Mucosa of stomach (tissue), 1 donor: Measurements from ENCODE around the gene PEX7.
A peak's percentile ranks its signal among the peaks of the same experiment; 100 is the strongest.
"Not testable (repeated sequence)": the region's sequence is repeated elsewhere in the genome, so short reads cannot be mapped to it uniquely, and the experiment has no call there.

Experiments used
- H3K27me3 ChIP-seq: one replicate; pipeline ENCODE4 v1.7.0; 2013; ENCODE audit warnings: mild to moderate bottlenecking, low read length; ENCODE audit not compliant: control insufficient read depth, insufficient read depth
- H3K36me3 ChIP-seq: one replicate; pipeline ENCODE4 v1.7.0; 2013; ENCODE audit warnings: low read length; ENCODE audit not compliant: control insufficient read depth, insufficient read depth
- H3K4me1 ChIP-seq: one replicate; pipeline ENCODE4 v1.7.0; 2013; ENCODE audit warnings: mild to moderate bottlenecking, low read length; ENCODE audit not compliant: control insufficient read depth, insufficient read depth
- H3K4me3 ChIP-seq: one replicate; pipeline ENCODE4 v1.7.0; 2013; ENCODE audit warnings: low read length
- H3K9ac ChIP-seq: one replicate; pipeline ENCODE4 v1.7.0; 2013; ENCODE audit warnings: mild to moderate bottlenecking, low read length, moderate library complexity
- H3K9me3 ChIP-seq: one replicate; pipeline ENCODE4 v1.7.0; 2013; ENCODE audit warnings: mild to moderate bottlenecking, low read length, moderate library complexity; ENCODE audit not compliant: control insufficient read depth
- donor health status: Pancreatic carcinoma.

Gene PEX7

GRCh38 chr6:136783495-136784270, 38.7 kb upstream of the PEX7 start:
- Histone ChIP-seq H3K36me3 (no peaks in the 10 kb centered on the region), H3K27me3 (no peaks in the 10 kb centered on the region), H3K4me1 (peaks cover 60% of the 10 kb centered on the region), H3K4me3 (no peak overlapping the region), H3K9ac (no peak overlapping the region), H3K9me3 (no peaks in the 10 kb centered on the region)

GRCh38 chr6:136784271-136784664, 38.1 kb upstream of the PEX7 start:
- Histone ChIP-seq H3K4me1 (peaks cover 61% of the 10 kb centered on the region), H3K9ac (no peak overlapping the region), H3K27me3 (no peaks in the 10 kb centered on the region), H3K9me3 (no peaks in the 10 kb centered on the region), H3K4me3 (no peak overlapping the region), H3K36me3 (no peaks in the 10 kb centered on the region)

- no peak overlapping the region for H3K9ac ChIP-seq
- H3K27me3 ChIP-seq, result no peaks in the 10 kb centered on the region
- H3K36me3 ChIP-seq, result no peaks in the 10 kb centered on the region
- no peaks in the 10 kb centered on the region for H3K9me3 ChIP-seq
- peaks cover 54% of the 10 kb centered on the region for H3K4me1 ChIP-seq
- H3K4me3 ChIP-seq, result no peak overlapping the region
These were observed 37.3 kb upstream of the PEX7 start for GRCh38 chr6:136784910-136785746.

GRCh38 chr6:136786658-136787057, 35.7 kb upstream of the PEX7 start:
- Histone ChIP-seq H3K4me3 (no peak overlapping the region), H3K36me3 (no peaks in the 10 kb centered on the region), H3K9ac (no peak overlapping the region), H3K27me3 (no peaks in the 10 kb centered on the region), H3K9me3 (no peaks in the 10 kb centered on the region), H3K4me1 (peaks cover 54% of the 10 kb centered on the region)

- Histone ChIP-seq H3K27me3 (no peaks in the 10 kb centered on the region), H3K9ac (no peak overlapping the region), H3K4me1 (peaks cover 46% of the 10 kb centered on the region), H3K4me3 (no peak overlapping the region), H3K9me3 (no peaks in the 10 kb centered on the region), H3K36me3 (no peaks in the 10 kb centered on the region)
These were observed 34.7 kb upstream of the PEX7 start for GRCh38 chr6:136787726-136788068.

GRCh38 chr6:136788069-136788902, 34.1 kb upstream of the PEX7 start:
- no peaks in the 10 kb centered on the region for H3K36me3 ChIP-seq
- H3K4me1 ChIP-seq, result peaks cover 42% of the 10 kb centered on the region
- no peak overlapping the region for H3K9ac ChIP-seq
- H3K4me3 ChIP-seq, result no peak overlapping the region
- H3K9me3 ChIP-seq, result no peaks in the 10 kb centered on the region
- H3K27me3 ChIP-seq, result no peaks in the 10 kb centered on the region

GRCh38 chr6:136789440-136789839, 33.0 kb upstream of the PEX7 start:
- H3K9me3 ChIP-seq, H3K9ac ChIP-seq, H3K4me3 ChIP-seq, H3K36me3 ChIP-seq, H3K27me3 ChIP-seq: not testable (repeated sequence)
- H3K4me1 ChIP-seq, result peaks cover 36% of the 10 kb centered on the region

GRCh38 chr6:136790411-136791295, 31.7 kb upstream of the PEX7 start:
- peak overlapping the region; percentile 77 for H3K9ac ChIP-seq
- H3K4me3 ChIP-seq, result peak overlapping the region; percentile 38
- H3K36me3 ChIP-seq, result no peaks in the 10 kb centered on the region
- H3K27me3 ChIP-seq, result no peaks in the 10 kb centered on the region
- no peaks in the 10 kb centered on the region for H3K9me3 ChIP-seq
- peaks cover 24% of the 10 kb centered on the region for H3K4me1 ChIP-seq

GRCh38 chr6:136791296-136792094, 30.9 kb upstream of the PEX7 start:
- H3K9ac ChIP-seq, result peak overlapping the region; percentile 77
- H3K9me3 ChIP-seq, result no peaks in the 10 kb centered on the region
- no peaks in the 10 kb centered on the region for H3K36me3 ChIP-seq
- peak overlapping the region; percentile 38 for H3K4me3 ChIP-seq
- H3K27me3 ChIP-seq, result no peaks in the 10 kb centered on the region
- H3K4me1 ChIP-seq, result peaks cover 22% of the 10 kb centered on the region

- Histone ChIP-seq H3K4me1 (peaks cover 22% of the 10 kb centered on the region), H3K9me3 (no peaks in the 10 kb centered on the region), H3K9ac (peak overlapping the region; percentile 95), H3K4me3 (peak overlapping the region; percentile 38), H3K27me3 (no peaks in the 10 kb centered on the region), H3K36me3 (no peaks in the 10 kb centered on the region)
These were observed 30.3 kb upstream of the PEX7 start for GRCh38 chr6:136792095-136792409.
